GDM1 (cell line): ENCODE results near the gene HNRNPD.
"Not testable (repeated sequence)": the region's sequence is repeated elsewhere in the genome, so short reads cannot be mapped to it uniquely, and the experiment has no call there.

Experiments
- DNase-seq: peaks from one replicate; lab custom pipeline; 2025; lab: John Stamatoyannopoulos, UW

The HNRNPD gene

GRCh38 chr4:82372517-82373485, 990 bp downstream of the HNRNPD start:
- DNase-seq: peak; percentile 77

- DNase-seq: no peak
Measured at GRCh38 chr4:82371497-82371896, 2.3 kb downstream of the HNRNPD start.

- DNase-seq: no peak
Measured at GRCh38 chr4:82367438-82368097, 6.2 kb downstream of the HNRNPD start.

GRCh38 chr4:82366431-82366830, 7.4 kb downstream of the HNRNPD start:
- DNase-seq: not testable (repeated sequence)

GRCh38 chr4:82363896-82364487, 9.8 kb downstream of the HNRNPD start:
- no peak for DNase-seq

GRCh38 chr4:82362565-82362964, 11.2 kb downstream of the HNRNPD start:
- no peak for DNase-seq

GRCh38 chr4:82360298-82361177, 13.3 kb downstream of the HNRNPD start:
- DNase-seq: no peak

- DNase-seq: no peak
Measured at GRCh38 chr4:82358847-82359246, 14.9 kb downstream of the HNRNPD start.

- DNase-seq: no peak
Measured at GRCh38 chr4:82357640-82358039, 16.2 kb downstream of the HNRNPD start.

- DNase-seq: no peak
Measured at GRCh38 chr4:82354788-82355187, 19.0 kb downstream of the HNRNPD start.

- no peak for DNase-seq
Measured at GRCh38 chr4:82352825-82353366, 20.9 kb downstream of the HNRNPD start.

- DNase-seq: no peak
Measured at GRCh38 chr4:82352118-82352824, 21.5 kb downstream of the HNRNPD start.

GRCh38 chr4:82346126-82346525, 27.7 kb downstream of the HNRNPD start:
- no peak for DNase-seq

- no peak for DNase-seq
Measured at GRCh38 chr4:82335043-82335442, 38.7 kb downstream of the HNRNPD start.

GRCh38 chr4:82333641-82334040, 40.1 kb downstream of the HNRNPD start:
- not testable (repeated sequence) for DNase-seq

- DNase-seq: no peak
Measured at GRCh38 chr4:82331814-82332213, 42.0 kb downstream of the HNRNPD start.

GRCh38 chr4:82320351-82320750, 53.4 kb downstream of the HNRNPD start:
- no peak for DNase-seq

GRCh38 chr4:82303063-82303462, 70.7 kb downstream of the HNRNPD start:
- not testable (repeated sequence) for DNase-seq
